GM12878 (cell line): ENCODE measurements around the gene CTSL. TPM values are rescaled to one million over a fixed set of nuclear protein-coding genes. Genes with fewer than 3 reads are reported as not detected.

ENCODE experiments used
- ATAC-seq: fragments of 200-7000 bp; cut with Tn5 transposase; 3 replicates; pipeline ENCODE4 v1.9.1; 2020; ENCODE audit warnings: mild to moderate bottlenecking, moderate library complexity
- BruUV-seq: library from RNA; stranded (reverse); fragments of 400-500 nt; replicated peaks from 2 replicates; lab custom pipeline; 2021; lab: Mats Ljungman, UMichigan
- CTCF ChIA-PET: fragments of 300-600 bp; sonication (Branson Sonifier 250); formaldehyde crosslinking; extraction: SDS; loops from one replicate; lab custom pipeline; 2021; ENCODE audit warnings: inconsistent platforms; lab: Yijun Ruan, JAX
- POLR2A ChIA-PET: fragments of 350-600 bp; formaldehyde crosslinking; extraction: SDS; loops from one replicate; lab custom pipeline; 2021; ENCODE audit warnings: inconsistent platforms; lab: Charles Lee
- RAD21 ChIA-PET: fragments of 300-600 bp; sonication (Branson Sonifier 250); formaldehyde crosslinking; loops from one replicate; lab custom pipeline; 2023; ENCODE audit warnings: antibody characterized with exemption; ENCODE audit not compliant: unreplicated experiment; lab: Charles Lee
- SMC1A ChIA-PET: fragments of 300-600 bp; sonication (Branson Sonifier 250); formaldehyde crosslinking; loops from one replicate; lab custom pipeline; 2023; ENCODE audit not compliant: unreplicated experiment, uncharacterized antibody; lab: Charles Lee
- DNase-seq: peaks from one replicate; pipeline ENCODE4 v3.0.0-alpha.2; 2011; ENCODE audit warnings: low read depth, low spot score
- FAIRE-seq: peaks from 3 replicates; lab custom pipeline; 2011; peaks lifted over from hg19 to GRCh38; lab: Jason Lieb, UNC
- H2AFZ ChIP-seq: 2 replicates; pipeline ENCODE4 v1.6.0; 2011; ENCODE audit warnings: low read depth, low read length, control low read depth; ENCODE audit not compliant: control insufficient read depth
- H3K27ac ChIP-seq: 2 replicates; pipeline ENCODE4 v1.5.1; 2011; ENCODE audit warnings: control low read depth; ENCODE audit not compliant: control insufficient read depth, insufficient read depth
- H3K27me3 ChIP-seq, 2 experiments: replicated peaks in 1 of 2; 2 replicates each; pipeline versions ENCODE4 v1.6.0 to v1.6.1; 2011; ENCODE audit warnings: low read length in 1 of 2; ENCODE audit not compliant: control insufficient read depth in 2 of 2, insufficient read depth in 2 of 2
- H3K36me3 ChIP-seq, 2 experiments: 2 replicates each; pipeline ENCODE4 v1.5.1; 2011; ENCODE audit warnings: low read length in 1 of 2; ENCODE audit not compliant: control insufficient read depth in 2 of 2, insufficient read depth in 2 of 2
- H3K4me1 ChIP-seq: 2 replicates; pipeline ENCODE4 v1.6.1; 2011; ENCODE audit warnings: mild to moderate bottlenecking, low read length, moderate library complexity, mixed read lengths; ENCODE audit not compliant: control insufficient read depth, insufficient read depth
- H3K4me2 ChIP-seq: 2 replicates; pipeline ENCODE4 v1.6.0; 2011; ENCODE audit warnings: control low read depth; ENCODE audit not compliant: control insufficient read depth, insufficient read depth
- H3K4me3 ChIP-seq: fragments of 200-600 bp; sonication (generic); 2 replicates; pipeline ENCODE4 v1.5.1; 2016
- H3K79me2 ChIP-seq: 2 replicates; pipeline ENCODE4 v1.6.0; 2011; ENCODE audit warnings: low read length; ENCODE audit not compliant: control insufficient read depth, insufficient read depth
- H3K9ac ChIP-seq: 2 replicates; pipeline ENCODE4 v1.8.0; 2011; ENCODE audit warnings: low read length, control low read depth, mixed read lengths; ENCODE audit not compliant: control insufficient read depth, insufficient read depth
- H3K9me3 ChIP-seq: replicated peaks from 3 replicates; pipeline ENCODE4 v1.5.1; 2011; ENCODE audit warnings: mild to moderate bottlenecking, low read length; ENCODE audit not compliant: control insufficient read depth, insufficient read depth
- H4K20me1 ChIP-seq: 2 replicates; pipeline ENCODE4 v1.6.0; 2011; ENCODE audit not compliant: control insufficient read depth, insufficient read depth
- BCL3 ChIP-seq: IDR thresholded peaks from 2 replicates; pipeline ENCODE4 v1.6.1; 2011; ENCODE audit warnings: borderline replicate concordance, low read depth, mild to moderate bottlenecking, moderate library complexity, low read length; ENCODE audit not compliant: insufficient read depth, poor library complexity, severe bottlenecking
- BRCA1 ChIP-seq: IDR thresholded peaks from 2 replicates; pipeline ENCODE4 v1.6.1; 2011; ENCODE audit warnings: low read depth, low read length, improper control_type of control experiment
- CBFB ChIP-seq: IDR thresholded peaks from 2 replicates; pipeline ENCODE4 v1.6.1; 2016; ENCODE audit warnings: antibody characterized with exemption, low read depth
- HDGF ChIP-seq: fragments of 450-650 bp; IDR thresholded peaks from 2 replicates; pipeline ENCODE4 v1.6.1; 2016; ENCODE audit warnings: antibody characterized with exemption
- IKZF2 ChIP-seq, 2 experiments: fragments of 450-650 bp; IDR thresholded peaks; 2 replicates each; pipeline ENCODE4 v1.6.1; 2017; ENCODE audit warnings: mild to moderate bottlenecking in 2 of 2, moderate library complexity in 2 of 2
- JUNB ChIP-seq: IDR thresholded peaks from 2 replicates; pipeline ENCODE4 v1.6.1; 2016; ENCODE audit warnings: antibody characterized with exemption, mild to moderate bottlenecking
- MAX ChIP-seq: IDR thresholded peaks from 2 replicates; pipeline ENCODE4 v1.6.1; 2012; ENCODE audit warnings: low read depth, low read length, improper control_type of control experiment
- MTA2 ChIP-seq: fragments of 450-650 bp; IDR thresholded peaks from 2 replicates; pipeline ENCODE4 v1.6.1; 2016; ENCODE audit warnings: low read depth, mild to moderate bottlenecking, moderate library complexity
- NFYA ChIP-seq: IDR thresholded peaks from 2 replicates; pipeline ENCODE4 v1.6.1; 2011; ENCODE audit warnings: low read depth, mild to moderate bottlenecking, low read length, improper control_type of control experiment, borderline replicate concordance
- NR2F1 ChIP-seq: fragments of 450-650 bp; conservative IDR thresholded peaks from 2 replicates; pipeline ENCODE4 v1.6.1; 2017; ENCODE audit warnings: mild to moderate bottlenecking
- REST ChIP-seq: IDR thresholded peaks from 2 replicates; pipeline ENCODE4 v1.6.1; 2012; ENCODE audit warnings: mild to moderate bottlenecking, low read depth, low read length
- RFX5 ChIP-seq: IDR thresholded peaks from 2 replicates; pipeline ENCODE4 v1.6.1; 2011; ENCODE audit warnings: low read depth, low read length, improper control_type of control experiment
- SMAD1 ChIP-seq: fragments of 450-650 bp; IDR thresholded peaks from 2 replicates; pipeline ENCODE4 v1.6.1; 2018; ENCODE audit warnings: mild to moderate bottlenecking, low read depth; ENCODE audit not compliant: partially characterized antibody
- SREBF2 ChIP-seq: IDR thresholded peaks from 2 replicates; pipeline ENCODE4 v1.6.1; 2012; ENCODE audit warnings: mild to moderate bottlenecking, low read length
- ZNF622 ChIP-seq: fragments of 450-650 bp; IDR thresholded peaks from 2 replicates; pipeline ENCODE4 v1.6.1; 2017; ENCODE audit warnings: mild to moderate bottlenecking, inconsistent platforms
- ZNF687 ChIP-seq: fragments of 450-650 bp; IDR thresholded peaks from 2 replicates; pipeline ENCODE4 v1.6.1; 2017; ENCODE audit warnings: mild to moderate bottlenecking, moderate library complexity
- ZSCAN29 ChIP-seq: fragments of 450-650 bp; IDR thresholded peaks from 2 replicates; pipeline ENCODE4 v1.6.1; 2017; ENCODE audit warnings: mild to moderate bottlenecking, moderate library complexity
- WGBS: methylation state at CpG from one replicate; pipeline ENCODE4 v1.1.6; 2016; ENCODE audit warnings: low lambda C conversion rate; ENCODE audit not compliant: insufficient replicate concordance, insufficient coverage; ENCODE audit errors: missing lambda C conversion rate; 5-methylcytosine and 5-hydroxymethylcytosine counted together
- in situ Hi-C: fragments of 300-500 bp; cut with MboI; formaldehyde crosslinking; loops from 9 replicates; pipeline ENCODE4 v1.14.3; 2018; ENCODE audit warnings: mixed read lengths
- intact Hi-C: fragments of 100-400 bp; cut with micrococcal nuclease; formaldehyde crosslinking; loops from one replicate; pipeline ENCODE4 v1.14.2; 2022; ENCODE audit not compliant: unreplicated experiment
- polyA plus RNA-seq, 11 experiments: library from polyadenylated mRNA; depleted of rRNA in 4 of 11; unstranded in 6 of 11; stranded (reverse) in 5 of 11; fragments of >200 nt; fragmentation: Nextera tagmentation in 4 of 11; fragmentation: Illumina TruSeq in 1 of 11; extraction: Ambion mirVana in 4 of 11; extraction: Trizol in 1 of 11; gene quantifications; 1 replicate in 1 of 11; 2 replicates in 10 of 11; pipeline versions ENCODE4 v1.2.1 to v1.2.3, GENCODE V29; 2011 to 2016; ENCODE audit warnings: inconsistent platforms in 2 of 11, missing spikeins in 2 of 11, low read depth in 1 of 11
- total RNA-seq, 4 experiments: library from RNA; depleted of rRNA in 3 of 4; stranded (reverse); fragments of >200 nt in 3 of 4; fragmentation: Illumina TruSeq in 1 of 4; extraction: Trizol in 1 of 4; gene quantifications; 2 replicates each; pipeline versions ENCODE4 v1.2.1 to v1.2.3, GENCODE V29; 2013 to 2021

Gene CTSL
- total and polyA plus RNA-seq, 10 of the 15 experiments (the other 5 are each of a cell fraction or from before 2014, with no cell fraction given), result 0.24 to 0.72 TPM; not detected in 8

GRCh38 chr9:87685441-87685840 lies 40.5 kb upstream of the CTSL start:
- intact Hi-C loops, result loop anchor here (2.0 kb wide), 1 partner anchor 127 kb away; no protein-coding TSS in a partner anchor
- peaks cover 1 to 12% of the 10 kb centered on the region in 2 experiments; a peak in 3 of 4 replicates for H3K36me3 ChIP-seq
- no peak for ATAC-seq
- TF ChIP-seq IKZF2 (IDR thresholded peaks at IDR 0.05), result no peak
- TF ChIP-seq NR2F1, result no peak
- no peak for TF ChIP-seq MAX
- no peak for TF ChIP-seq BCL3
- TF ChIP-seq CBFB, result no peak
- TF ChIP-seq ZSCAN29, result no peak
- TF ChIP-seq JUNB, result no peak
- no peak for TF ChIP-seq BRCA1
- no peak for TF ChIP-seq SMAD1
- no peak for TF ChIP-seq REST
- no peak for TF ChIP-seq ZNF622
- no peak for TF ChIP-seq ZNF687
- TF ChIP-seq SREBF2, result no peak
- no peak for TF ChIP-seq MTA2
- TF ChIP-seq NFYA, result no peak
- no peak for TF ChIP-seq RFX5
- no peak for TF ChIP-seq HDGF

More at GRCh38 chr9:87685441-87685840, 40.5 kb upstream of the CTSL start:
- ChIA-PET RAD21 (interaction anchor here (1.1 kb wide), 1 partner anchor 350 kb away, joined by 3 read pairs; no protein-coding TSS in a partner anchor), CTCF (interaction anchor here (0.6 to 1.4 kb wide), 6 partner anchors 8 to 895 kb away, joined by 3 to 4 read pairs (median 4); no protein-coding TSS in a partner anchor), SMC1A (no interaction called here), POLR2A (no interaction called here)
- in situ Hi-C loops, result no loop called here
- Histone ChIP-seq H2AFZ (no peak overlapping the region), H3K4me2 (no peak overlapping the region), H3K4me3 (no peak overlapping the region), H3K27me3 (no peaks in the 10 kb centered on the region), H3K27ac (no peak overlapping the region), H3K79me2 (no peaks in the 10 kb centered on the region), H3K9me3 (no peaks in the 10 kb centered on the region; the same call in 2 of the 3 replicates), H4K20me1 (no peaks in the 10 kb centered on the region), H3K4me1 (no peaks in the 10 kb centered on the region), H3K9ac (no peak overlapping the region)
- FAIRE-seq, result no peak
- DNase-seq, result no peak
- 60% methylated on average over 4 of the region's 4 CpGs for WGBS
- no TSS peak for BruUV-seq
